ENCODE results near the gene THPO.

Gene THPO

GRCh38 chr3:184358921-184359350, 19.1 kb downstream of the THPO start:
- H3K4me3 ChIP-seq (ENCODE audit: low read length), result no peak overlapping the region
- TF ChIP-seq, protein P1, sequence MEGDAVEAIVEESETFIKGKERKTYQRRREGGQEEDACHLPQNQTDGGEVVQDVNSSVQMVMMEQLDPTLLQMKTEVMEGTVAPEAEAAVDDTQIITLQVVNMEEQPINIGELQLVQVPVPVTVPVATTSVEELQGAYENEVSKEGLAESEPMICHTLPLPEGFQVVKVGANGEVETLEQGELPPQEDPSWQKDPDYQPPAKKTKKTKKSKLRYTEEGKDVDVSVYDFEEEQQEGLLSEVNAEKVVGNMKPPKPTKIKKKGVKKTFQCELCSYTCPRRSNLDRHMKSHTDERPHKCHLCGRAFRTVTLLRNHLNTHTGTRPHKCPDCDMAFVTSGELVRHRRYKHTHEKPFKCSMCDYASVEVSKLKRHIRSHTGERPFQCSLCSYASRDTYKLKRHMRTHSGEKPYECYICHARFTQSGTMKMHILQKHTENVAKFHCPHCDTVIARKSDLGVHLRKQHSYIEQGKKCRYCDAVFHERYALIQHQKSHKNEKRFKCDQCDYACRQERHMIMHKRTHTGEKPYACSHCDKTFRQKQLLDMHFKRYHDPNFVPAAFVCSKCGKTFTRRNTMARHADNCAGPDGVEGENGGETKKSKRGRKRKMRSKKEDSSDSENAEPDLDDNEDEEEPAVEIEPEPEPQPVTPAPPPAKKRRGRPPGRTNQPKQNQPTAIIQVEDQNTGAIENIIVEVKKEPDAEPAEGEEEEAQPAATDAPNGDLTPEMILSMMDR (conservative IDR thresholded peaks at IDR 0.05; ENCODE audit: low read depth, low read length), result no peak
- DNase-seq (ENCODE audit: low read depth), result no peak

GRCh38 chr3:184358124-184358767, 19.8 kb downstream of the THPO start:
- H3K4me3 ChIP-seq (ENCODE audit: low read length), result no peak overlapping the region
- TF ChIP-seq, protein P1 (conservative IDR thresholded peaks at IDR 0.05; ENCODE audit: low read depth, low read length), result no peak
- DNase-seq (ENCODE audit: low read depth), result no peak

- H3K4me3 ChIP-seq (ENCODE audit: low read length), result no peak overlapping the region
- TF ChIP-seq, protein P1 (conservative IDR thresholded peaks at IDR 0.05; ENCODE audit: low read depth, low read length), result no peak
- DNase-seq (ENCODE audit: low read depth), result no peak
Observed at GRCh38 chr3:184357248-184358123, 20.5 kb downstream of the THPO start.

DNA sequence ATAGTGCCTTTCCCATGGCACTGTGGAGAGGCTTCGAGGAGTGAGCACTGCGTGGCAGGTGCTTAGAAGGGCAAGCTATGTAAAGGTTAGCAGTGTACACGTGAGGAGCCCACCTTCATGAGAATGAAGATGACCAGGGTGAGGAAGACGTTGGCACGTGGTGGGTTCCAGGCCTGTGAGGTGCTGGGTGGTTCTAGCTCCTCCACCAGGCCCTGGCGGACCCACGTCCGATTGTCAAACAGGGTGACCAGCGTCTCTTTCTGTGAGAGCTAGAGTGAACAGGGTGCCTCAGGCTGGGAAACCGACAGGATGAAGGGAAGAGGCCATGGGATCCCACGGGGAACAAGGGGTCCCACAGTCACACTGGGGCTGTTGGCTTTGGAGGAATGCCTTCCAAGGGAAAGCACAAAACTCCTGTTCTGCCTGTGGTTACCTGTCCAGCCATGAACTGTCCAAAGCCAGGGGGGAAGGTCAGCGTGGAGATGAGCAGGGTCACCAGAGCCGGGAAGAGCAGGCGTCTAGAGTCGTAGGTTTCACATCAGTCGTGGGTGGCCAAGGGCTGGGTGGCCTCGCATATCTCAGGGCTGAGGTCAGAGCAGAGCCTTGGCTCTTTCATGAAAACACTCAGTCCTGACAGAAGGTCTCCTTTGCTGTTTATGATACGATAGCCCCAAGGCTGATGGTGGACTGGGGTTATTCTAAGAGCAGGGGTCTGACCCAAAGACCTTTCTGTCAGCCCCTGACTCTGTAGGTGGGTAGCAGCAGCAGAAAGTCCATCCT, 22.6 kb downstream of the THPO start:
- H3K4me3 ChIP-seq (ENCODE audit: low read length), result no peak overlapping the region
- DNase-seq (ENCODE audit: low read depth), result no peak
- TF ChIP-seq, protein P1 (conservative IDR thresholded peaks at IDR 0.05; ENCODE audit: low read depth, low read length), result no peak

GRCh38 chr3:184354754-184355153, 23.3 kb downstream of the THPO start:
- TF ChIP-seq, protein P1 (conservative IDR thresholded peaks at IDR 0.05; ENCODE audit: low read depth, low read length), result no peak
- no peak for DNase-seq (ENCODE audit: low read depth)
- no peak overlapping the region for H3K4me3 ChIP-seq (ENCODE audit: low read length)

DNA sequence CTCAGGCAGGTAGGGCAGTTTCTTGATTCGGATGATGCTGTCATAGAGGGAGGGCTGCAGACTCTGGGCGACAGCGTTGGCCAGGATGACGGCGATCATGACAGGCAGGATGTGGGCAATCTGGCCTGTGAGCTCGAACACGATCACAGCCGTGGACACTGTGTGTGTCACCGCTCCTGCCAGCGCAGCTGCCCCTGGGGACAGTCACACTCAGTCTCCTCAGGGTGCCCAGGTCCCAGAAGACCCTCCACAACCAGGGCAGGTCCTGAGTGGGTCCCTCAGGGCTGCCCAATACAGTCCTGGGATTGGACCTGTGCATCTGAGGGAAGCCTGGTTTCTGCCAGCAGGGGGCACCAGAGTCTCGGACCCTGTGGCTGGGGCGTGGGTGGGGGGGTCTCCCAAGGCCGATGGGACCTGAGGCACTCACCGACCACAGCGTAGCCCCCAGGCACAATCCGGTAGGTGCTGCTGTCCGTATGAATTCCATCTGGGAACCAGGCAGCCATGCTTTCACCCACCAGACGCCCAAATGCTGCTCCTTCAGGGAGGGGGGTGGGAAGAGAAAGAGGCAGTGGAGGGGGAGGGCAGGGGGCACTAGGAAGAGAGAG, 23.8 kb downstream of the THPO start:
- H3K4me3 ChIP-seq (ENCODE audit: low read length), result no peak overlapping the region
- TF ChIP-seq, protein P1 (conservative IDR thresholded peaks at IDR 0.05; ENCODE audit: low read depth, low read length), result peak; percentile 81

More for the DNA sequence above, 23.8 kb downstream of the THPO start:
- DNase-seq (ENCODE audit: low read depth), result no peak
